ENCODE results near the gene ZDHHC24. TPM values are rescaled to one million over a fixed set of nuclear protein-coding genes. Genes with fewer than 3 reads are reported as not detected.

Gene ZDHHC24, protein sequence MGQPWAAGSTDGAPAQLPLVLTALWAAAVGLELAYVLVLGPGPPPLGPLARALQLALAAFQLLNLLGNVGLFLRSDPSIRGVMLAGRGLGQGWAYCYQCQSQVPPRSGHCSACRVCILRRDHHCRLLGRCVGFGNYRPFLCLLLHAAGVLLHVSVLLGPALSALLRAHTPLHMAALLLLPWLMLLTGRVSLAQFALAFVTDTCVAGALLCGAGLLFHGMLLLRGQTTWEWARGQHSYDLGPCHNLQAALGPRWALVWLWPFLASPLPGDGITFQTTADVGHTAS
- 23.9 and 28.5 TPM in 2 replicates for total RNA-seq

GRCh38 chr11:66545701-66546367 lies at the start of gene ZDHHC24:
Gene ZDHHC24, minus strand, starts transcription at chr11:66546048. Its CDS starts 45 bp downstream, at chr11:66546003.

GRCh38 chr11:66592457-66593302 lies 46.8 kb upstream of the ZDHHC24 start, which contains the start of the genes CCDC87 and CCS:
Gene CCDC87, minus strand, starts transcription at chr11:66593063. Its CDS starts 48 bp downstream, at chr11:66593015.
Gene CCS, plus strand, starts transcription at chr11:66593185. Its CDS starts 77 bp downstream, at chr11:66593262.

GRCh38 chr11:66568124-66568916 lies 22.5 kb upstream of the ZDHHC24 start, which contains the start of gene CTSF:
Gene CTSF, minus strand, starts transcription at chr11:66568606. Its CDS starts 120 bp downstream, at chr11:66568486.

DNA sequence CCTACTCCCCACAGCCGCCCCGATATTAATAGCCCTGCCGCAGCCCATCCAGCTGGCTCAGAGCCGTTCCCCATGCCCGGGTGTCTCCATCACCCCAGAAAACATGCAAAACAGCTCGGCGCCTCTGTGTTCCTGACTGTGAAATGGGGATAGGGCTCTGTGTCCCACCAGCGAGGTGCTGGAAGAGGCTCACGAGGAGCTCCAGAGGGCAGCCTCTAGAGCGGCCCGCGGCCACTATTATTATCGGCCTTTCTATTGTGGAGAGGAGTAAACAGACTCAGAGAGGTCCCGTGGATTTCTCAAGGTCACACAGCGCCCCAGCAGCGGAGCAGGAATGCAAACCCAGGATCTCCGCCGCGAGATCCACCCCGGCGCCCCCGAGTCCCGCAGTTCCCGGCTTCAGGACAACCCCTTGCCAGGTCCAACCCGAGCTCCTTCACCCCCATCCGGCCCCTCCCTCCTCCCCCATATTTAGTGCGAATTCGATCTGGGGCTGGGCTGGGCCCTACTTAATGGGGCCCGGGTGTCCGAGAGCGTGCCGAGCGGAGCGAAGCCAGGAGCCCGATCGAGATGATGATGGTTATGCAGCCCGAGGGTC lies 619 bp upstream of the ZDHHC24 start, which contains the start of gene ACTN3:
ACTN3 (plus strand) TSS at position 536 of the 598 bp plus-strand sequence; CDS start at position 571, 35 bp downstream.

DNA sequence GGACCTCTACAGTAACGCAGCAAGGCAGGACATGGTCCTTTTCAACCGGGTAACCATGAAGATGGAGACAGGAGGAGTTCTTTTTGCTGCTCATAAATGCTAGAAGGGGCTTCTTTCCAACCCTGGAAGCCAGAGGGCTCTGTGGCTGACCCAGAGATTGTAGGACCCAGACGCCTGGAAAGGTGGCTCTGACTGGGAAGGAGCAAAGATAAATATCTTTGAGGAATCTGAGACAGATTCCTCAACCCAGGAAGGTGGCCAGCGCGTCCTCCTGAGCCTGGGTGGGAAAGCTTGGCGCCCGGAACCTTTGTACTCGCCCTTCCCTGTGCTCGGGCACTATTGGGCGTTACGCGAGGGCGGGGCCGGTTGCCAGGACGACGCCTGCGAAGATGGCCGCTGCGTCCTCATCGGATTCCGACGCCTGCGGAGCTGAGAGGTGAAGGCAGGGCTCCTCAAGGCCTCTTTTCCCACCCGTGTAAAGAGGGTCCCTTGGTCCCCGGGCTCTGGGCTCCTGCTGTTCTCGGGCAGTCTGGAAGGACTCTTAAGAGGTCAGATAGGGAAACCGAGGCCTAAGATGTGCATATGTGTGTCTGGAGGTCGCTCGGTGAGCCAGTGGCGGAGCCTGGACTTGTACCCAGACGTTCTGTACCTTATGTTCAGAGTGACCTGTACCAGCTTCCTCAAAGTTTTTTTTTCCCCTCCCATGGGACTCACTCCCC lies 35.4 kb downstream of the ZDHHC24 start, which contains the start of gene BBS1:
BBS1 (plus strand) TSS at position 365 of the 719 bp plus-strand sequence; CDS start at position 390, 25 bp downstream.

DNA sequence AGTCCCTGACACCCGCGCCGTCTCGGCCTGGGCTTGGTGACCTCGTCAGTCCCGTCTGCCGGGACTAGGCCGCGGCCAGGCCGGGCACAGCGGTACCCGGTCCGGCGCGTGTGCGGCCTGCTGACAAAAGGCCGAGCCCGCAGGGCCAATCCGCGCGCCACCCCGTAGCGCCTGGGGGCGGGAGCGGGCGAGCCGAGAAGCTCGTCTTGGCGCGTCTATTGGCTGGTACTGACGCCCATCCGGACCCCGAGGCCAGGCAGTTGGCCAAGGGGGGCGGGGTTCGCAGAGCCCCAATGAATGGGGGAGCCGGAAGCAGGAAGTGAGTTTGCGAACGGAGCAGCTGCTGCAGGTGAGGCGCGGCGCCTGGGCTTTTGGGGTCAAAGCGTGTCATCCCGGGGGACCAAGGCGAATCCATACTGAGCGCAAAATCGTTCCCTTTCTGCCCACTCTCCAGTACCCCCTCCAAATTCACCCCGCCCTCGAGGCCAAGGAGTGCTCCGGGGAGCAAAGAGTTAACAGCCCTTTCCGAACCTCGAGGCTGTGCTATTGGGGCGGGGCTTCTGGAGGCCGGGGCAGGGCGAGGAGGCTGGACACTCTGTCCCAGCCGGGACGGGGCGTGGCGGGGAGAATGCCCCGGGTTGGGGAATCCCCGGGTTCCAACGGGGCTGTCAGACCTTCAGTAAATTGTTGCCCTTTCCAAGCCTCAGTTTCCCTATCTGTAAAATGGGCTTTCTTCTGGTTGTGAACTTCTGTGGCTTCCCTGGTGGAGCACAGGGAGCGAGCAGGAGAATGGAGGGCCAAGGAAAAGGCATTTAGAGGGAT lies 65.5 kb downstream of the ZDHHC24 start, which contains the start of gene DPP3:
DPP3 (plus strand) TSS at position 318 of the 822 bp plus-strand sequence. CDS start 1,767 bp downstream, outside the sequence.

Other genes with a start within 250 kb of the ZDHHC24 start
- gene CD248, start 229.0 kb downstream of the ZDHHC24 start, total RNA-seq, result 93.4 and 98.0 TPM in 2 replicates
- 58.8 and 68.3 TPM in 2 replicates for gene RIN1, start 209.6 kb downstream of the ZDHHC24 start, total RNA-seq
- 64.0 and 74.1 TPM in 2 replicates for gene BRMS1, start 200.9 kb downstream of the ZDHHC24 start, total RNA-seq
- gene B4GAT1, start 198.4 kb downstream of the ZDHHC24 start, total RNA-seq, result 45.0 and 50.2 TPM in 2 replicates
- gene SLC29A2, start 174.3 kb downstream of the ZDHHC24 start, total RNA-seq, result 0.71 and 1.2 TPM in 2 replicates
- gene NPAS4, start 125.0 kb downstream of the ZDHHC24 start, total RNA-seq, result not detected in 2 replicates
- 63.1 and 66.9 TPM in 2 replicates for gene MRPL11, start 107.2 kb downstream of the ZDHHC24 start, total RNA-seq
- 5.3 and 6.3 TPM in 2 replicates for gene PELI3, start 79.1 kb downstream of the ZDHHC24 start, total RNA-seq
- 60.1 and 79.0 TPM in 2 replicates for gene DPP3, start 65.6 kb downstream of the ZDHHC24 start, total RNA-seq
- gene BBS1, start 35.4 kb downstream of the ZDHHC24 start, total RNA-seq, result 30.8 and 39.8 TPM in 2 replicates
- gene ACTN3, start 855 bp upstream of the ZDHHC24 start, total RNA-seq, result under 0.01 and 0.18 TPM in 2 replicates
- 9.5 and 14.5 TPM in 2 replicates for gene CTSF, start 22.6 kb upstream of the ZDHHC24 start, total RNA-seq
- under 0.01 and 0.35 TPM in 2 replicates for gene CCDC87, start 47.0 kb upstream of the ZDHHC24 start, total RNA-seq
- gene CCS, start 47.1 kb upstream of the ZDHHC24 start, total RNA-seq, result 32.4 and 40.1 TPM in 2 replicates
- gene RBM14, start 70.6 kb upstream of the ZDHHC24 start, total RNA-seq, result 34.2 and 34.9 TPM in 2 replicates
- 96.6 and 136 TPM in 2 replicates for gene RBM4, start 92.7 kb upstream of the ZDHHC24 start, total RNA-seq
- gene RBM4B, start 131.8 kb upstream of the ZDHHC24 start, total RNA-seq, result 21.0 and 22.3 TPM in 2 replicates
- 0.18 and 0.29 TPM in 2 replicates for gene SPTBN2, start 183.2 kb upstream of the ZDHHC24 start, total RNA-seq

All from myometrial cell (primary cell).